C4-2B (cell line): ENCODE data around the gene ZFP3.

Experiments
- ZFX ChIP-seq: fragments of 450-650 bp; IDR thresholded peaks from 2 replicates; pipeline ENCODE4 v1.6.1; 2017
- TF ChIP-seq, protein P1 (sequence below): fragments of 450-650 bp; conservative IDR thresholded peaks from 2 replicates; pipeline ENCODE4 v1.5.1; 2017; ENCODE audit warnings: mild to moderate bottlenecking

DNA sequence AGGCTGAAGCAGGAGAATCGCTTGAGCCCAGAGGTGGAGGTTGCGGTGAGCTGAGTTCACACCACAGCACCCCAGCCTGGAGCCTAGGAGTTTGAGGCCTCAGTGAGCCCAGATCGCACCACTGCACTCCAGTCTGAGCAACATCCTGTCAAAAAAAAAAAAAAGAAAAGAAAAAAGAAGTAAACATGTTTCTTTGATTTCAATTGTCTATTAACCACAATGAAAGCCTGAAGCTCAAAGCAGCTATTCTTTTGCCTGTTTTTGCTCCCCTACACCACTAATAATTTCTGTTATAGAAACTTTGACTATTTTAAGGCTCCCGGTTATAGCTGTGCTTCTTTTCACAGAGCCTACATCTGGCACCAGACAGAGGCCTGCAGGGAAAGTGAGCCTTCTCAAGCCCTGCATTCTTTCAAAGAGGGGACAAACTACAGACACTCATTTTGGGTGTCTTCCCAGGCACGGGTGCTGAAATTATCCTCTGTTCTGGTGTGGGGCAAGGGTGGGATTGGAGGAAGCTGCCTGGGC lies 28.9 kb upstream of the ZFP3 start:
- TF ChIP-seq, protein P1, sequence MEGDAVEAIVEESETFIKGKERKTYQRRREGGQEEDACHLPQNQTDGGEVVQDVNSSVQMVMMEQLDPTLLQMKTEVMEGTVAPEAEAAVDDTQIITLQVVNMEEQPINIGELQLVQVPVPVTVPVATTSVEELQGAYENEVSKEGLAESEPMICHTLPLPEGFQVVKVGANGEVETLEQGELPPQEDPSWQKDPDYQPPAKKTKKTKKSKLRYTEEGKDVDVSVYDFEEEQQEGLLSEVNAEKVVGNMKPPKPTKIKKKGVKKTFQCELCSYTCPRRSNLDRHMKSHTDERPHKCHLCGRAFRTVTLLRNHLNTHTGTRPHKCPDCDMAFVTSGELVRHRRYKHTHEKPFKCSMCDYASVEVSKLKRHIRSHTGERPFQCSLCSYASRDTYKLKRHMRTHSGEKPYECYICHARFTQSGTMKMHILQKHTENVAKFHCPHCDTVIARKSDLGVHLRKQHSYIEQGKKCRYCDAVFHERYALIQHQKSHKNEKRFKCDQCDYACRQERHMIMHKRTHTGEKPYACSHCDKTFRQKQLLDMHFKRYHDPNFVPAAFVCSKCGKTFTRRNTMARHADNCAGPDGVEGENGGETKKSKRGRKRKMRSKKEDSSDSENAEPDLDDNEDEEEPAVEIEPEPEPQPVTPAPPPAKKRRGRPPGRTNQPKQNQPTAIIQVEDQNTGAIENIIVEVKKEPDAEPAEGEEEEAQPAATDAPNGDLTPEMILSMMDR, result no peak
- TF ChIP-seq ZFX, result no peak
